Measurements from ENCODE around the gene ASGR2.

DNA sequence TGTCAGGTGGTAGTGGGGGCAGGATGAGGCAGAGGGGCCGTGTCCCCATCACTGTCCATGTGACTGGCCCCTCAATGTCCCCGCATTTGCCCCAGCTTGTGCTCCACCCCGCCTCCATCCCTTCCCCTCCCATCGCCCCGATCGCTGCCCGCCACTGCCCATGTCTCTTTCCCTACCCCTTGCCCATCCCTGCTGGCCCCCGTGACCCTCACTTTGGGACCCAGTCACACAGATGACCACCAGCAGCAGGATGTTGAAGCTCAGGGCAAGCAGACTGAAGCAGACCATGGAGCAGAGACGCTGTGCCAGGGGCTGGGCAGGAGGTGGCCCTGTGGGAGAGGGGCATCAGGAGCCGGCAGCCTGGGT, 6.1 kb downstream of the ASGR2 start:
- TF ChIP-seq HES2 (IDR thresholded peaks at IDR 0.05) (no peak), CTCF (IDR thresholded peaks at IDR 0.05) (no peak), SREBF2 (IDR thresholded peaks at IDR 0.05) (no peak), POLR2A (IDR thresholded peaks at IDR 0.05; ENCODE audit: low read length) (no peak)
- TF ChIP-seq, protein P1, sequence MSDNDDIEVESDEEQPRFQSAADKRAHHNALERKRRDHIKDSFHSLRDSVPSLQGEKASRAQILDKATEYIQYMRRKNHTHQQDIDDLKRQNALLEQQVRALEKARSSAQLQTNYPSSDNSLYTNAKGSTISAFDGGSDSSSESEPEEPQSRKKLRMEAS (IDR thresholded peaks at IDR 0.05): no peak
- TF ChIP-seq, protein P2, sequence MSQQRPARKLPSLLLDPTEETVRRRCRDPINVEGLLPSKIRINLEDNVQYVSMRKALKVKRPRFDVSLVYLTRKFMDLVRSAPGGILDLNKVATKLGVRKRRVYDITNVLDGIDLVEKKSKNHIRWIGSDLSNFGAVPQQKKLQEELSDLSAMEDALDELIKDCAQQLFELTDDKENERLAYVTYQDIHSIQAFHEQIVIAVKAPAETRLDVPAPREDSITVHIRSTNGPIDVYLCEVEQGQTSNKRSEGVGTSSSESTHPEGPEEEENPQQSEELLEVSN (IDR thresholded peaks at IDR 0.05; ENCODE audit: borderline replicate concordance, low read depth): no peak
- TF ChIP-seq, protein P3, sequence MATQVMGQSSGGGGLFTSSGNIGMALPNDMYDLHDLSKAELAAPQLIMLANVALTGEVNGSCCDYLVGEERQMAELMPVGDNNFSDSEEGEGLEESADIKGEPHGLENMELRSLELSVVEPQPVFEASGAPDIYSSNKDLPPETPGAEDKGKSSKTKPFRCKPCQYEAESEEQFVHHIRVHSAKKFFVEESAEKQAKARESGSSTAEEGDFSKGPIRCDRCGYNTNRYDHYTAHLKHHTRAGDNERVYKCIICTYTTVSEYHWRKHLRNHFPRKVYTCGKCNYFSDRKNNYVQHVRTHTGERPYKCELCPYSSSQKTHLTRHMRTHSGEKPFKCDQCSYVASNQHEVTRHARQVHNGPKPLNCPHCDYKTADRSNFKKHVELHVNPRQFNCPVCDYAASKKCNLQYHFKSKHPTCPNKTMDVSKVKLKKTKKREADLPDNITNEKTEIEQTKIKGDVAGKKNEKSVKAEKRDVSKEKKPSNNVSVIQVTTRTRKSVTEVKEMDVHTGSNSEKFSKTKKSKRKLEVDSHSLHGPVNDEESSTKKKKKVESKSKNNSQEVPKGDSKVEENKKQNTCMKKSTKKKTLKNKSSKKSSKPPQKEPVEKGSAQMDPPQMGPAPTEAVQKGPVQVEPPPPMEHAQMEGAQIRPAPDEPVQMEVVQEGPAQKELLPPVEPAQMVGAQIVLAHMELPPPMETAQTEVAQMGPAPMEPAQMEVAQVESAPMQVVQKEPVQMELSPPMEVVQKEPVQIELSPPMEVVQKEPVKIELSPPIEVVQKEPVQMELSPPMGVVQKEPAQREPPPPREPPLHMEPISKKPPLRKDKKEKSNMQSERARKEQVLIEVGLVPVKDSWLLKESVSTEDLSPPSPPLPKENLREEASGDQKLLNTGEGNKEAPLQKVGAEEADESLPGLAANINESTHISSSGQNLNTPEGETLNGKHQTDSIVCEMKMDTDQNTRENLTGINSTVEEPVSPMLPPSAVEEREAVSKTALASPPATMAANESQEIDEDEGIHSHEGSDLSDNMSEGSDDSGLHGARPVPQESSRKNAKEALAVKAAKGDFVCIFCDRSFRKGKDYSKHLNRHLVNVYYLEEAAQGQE (IDR thresholded peaks at IDR 0.05): no peak

Data from A549 (cell line).